Lower leg skin (tissue), 3 donors: ENCODE results near the gene EIF5AL1.
"Not testable (repeated sequence)": the region's sequence is repeated elsewhere in the genome, so short reads cannot be mapped to it uniquely, and the experiment has no call there.

ENCODE experiments used
- POLR2A ChIP-seq, 2 donors: fragments of 450-650 bp; IDR thresholded peaks; one replicate each; pipeline ENCODE4 v1.6.1; 2016 to 2017; ENCODE audit warnings: antibody characterized with exemption in 2 of 2, mild to moderate bottlenecking in 1 of 2, moderate library complexity in 1 of 2
- TF ChIP-seq, protein P1 (sequence below), 3 donors: fragments of 450-650 bp; IDR thresholded peaks; one replicate each; pipeline ENCODE4 v1.5.1; 2016; ENCODE audit warnings: antibody characterized with exemption in 3 of 3, mild to moderate bottlenecking in 3 of 3, moderate library complexity in 2 of 3

DNA sequence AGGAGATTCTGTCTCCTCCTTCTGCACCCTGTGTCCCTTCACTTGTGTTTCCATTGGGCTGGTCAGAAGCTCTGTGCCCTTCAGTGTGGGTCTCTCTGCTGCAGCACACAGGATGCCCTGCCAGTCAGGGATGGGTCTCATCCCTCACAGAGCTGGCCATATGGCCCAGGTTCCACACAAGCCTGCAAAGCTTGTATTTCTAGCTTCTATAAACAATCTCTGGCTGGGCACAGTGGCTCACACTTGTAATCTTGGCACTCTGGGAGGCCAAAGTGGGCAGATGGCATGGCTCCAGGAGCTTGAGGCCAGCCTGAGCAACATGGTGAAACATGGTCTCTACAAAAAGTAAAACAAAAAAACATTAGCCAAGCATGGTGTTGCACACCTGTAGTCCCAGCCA, 7.0 kb upstream of the EIF5AL1 start:
- TF ChIP-seq, protein P1, sequence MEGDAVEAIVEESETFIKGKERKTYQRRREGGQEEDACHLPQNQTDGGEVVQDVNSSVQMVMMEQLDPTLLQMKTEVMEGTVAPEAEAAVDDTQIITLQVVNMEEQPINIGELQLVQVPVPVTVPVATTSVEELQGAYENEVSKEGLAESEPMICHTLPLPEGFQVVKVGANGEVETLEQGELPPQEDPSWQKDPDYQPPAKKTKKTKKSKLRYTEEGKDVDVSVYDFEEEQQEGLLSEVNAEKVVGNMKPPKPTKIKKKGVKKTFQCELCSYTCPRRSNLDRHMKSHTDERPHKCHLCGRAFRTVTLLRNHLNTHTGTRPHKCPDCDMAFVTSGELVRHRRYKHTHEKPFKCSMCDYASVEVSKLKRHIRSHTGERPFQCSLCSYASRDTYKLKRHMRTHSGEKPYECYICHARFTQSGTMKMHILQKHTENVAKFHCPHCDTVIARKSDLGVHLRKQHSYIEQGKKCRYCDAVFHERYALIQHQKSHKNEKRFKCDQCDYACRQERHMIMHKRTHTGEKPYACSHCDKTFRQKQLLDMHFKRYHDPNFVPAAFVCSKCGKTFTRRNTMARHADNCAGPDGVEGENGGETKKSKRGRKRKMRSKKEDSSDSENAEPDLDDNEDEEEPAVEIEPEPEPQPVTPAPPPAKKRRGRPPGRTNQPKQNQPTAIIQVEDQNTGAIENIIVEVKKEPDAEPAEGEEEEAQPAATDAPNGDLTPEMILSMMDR (IDR thresholded peaks at IDR 0.05) = not testable (repeated sequence)
- not testable (repeated sequence) for TF ChIP-seq POLR2A (IDR thresholded peaks at IDR 0.05)
